TTC549 (cell line): Measurements from ENCODE around the gene PPARD.
"Not testable (repeated sequence)": the region's sequence is repeated elsewhere in the genome, so short reads cannot be mapped to it uniquely, and the experiment has no call there.

Experiments
- FAIRE-seq: peaks from 2 replicates; lab custom pipeline; 2012; peaks lifted over from hg19 to GRCh38; lab: Jason Lieb, UNC

PPARD gene

DNA sequence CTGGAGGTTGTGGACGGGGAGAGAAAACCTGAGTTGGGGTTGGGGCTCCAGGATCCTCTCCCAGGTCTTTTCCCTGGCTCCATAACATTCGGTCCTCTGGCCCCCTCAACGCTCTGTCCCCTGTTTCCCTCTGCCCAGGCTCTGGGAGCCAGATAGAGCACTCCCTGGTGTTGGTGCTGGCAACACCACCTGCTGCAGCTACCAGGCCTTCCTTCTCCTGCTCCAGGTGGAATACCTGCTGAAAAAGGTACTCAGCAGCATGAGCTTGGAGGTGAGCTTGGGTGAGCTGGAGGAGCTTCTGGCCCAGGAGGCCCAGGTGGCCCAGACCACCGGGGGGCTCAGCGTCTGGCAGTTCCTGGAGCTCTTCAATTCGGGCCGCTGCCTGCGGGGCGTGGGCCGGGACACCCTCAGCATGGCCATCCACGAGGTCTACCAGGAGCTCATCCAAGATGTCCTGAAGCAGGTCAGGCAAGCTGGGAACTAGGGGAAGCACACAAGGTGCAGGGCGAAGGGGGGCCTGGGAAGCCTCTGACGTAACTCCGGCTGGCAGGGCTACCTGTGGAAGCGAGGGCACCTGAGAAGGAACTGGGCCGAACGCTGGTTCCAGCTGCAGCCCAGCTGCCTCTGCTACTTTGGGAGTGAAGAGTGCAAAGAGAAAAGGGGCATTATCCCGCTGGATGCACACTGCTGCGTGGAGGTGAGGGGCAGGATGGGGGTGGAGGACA, 30.1 kb upstream of the PPARD start:
- no peak for FAIRE-seq

GRCh38 chr6:35312807-35313206, 29.6 kb upstream of the PPARD start:
- no peak for FAIRE-seq

DNA sequence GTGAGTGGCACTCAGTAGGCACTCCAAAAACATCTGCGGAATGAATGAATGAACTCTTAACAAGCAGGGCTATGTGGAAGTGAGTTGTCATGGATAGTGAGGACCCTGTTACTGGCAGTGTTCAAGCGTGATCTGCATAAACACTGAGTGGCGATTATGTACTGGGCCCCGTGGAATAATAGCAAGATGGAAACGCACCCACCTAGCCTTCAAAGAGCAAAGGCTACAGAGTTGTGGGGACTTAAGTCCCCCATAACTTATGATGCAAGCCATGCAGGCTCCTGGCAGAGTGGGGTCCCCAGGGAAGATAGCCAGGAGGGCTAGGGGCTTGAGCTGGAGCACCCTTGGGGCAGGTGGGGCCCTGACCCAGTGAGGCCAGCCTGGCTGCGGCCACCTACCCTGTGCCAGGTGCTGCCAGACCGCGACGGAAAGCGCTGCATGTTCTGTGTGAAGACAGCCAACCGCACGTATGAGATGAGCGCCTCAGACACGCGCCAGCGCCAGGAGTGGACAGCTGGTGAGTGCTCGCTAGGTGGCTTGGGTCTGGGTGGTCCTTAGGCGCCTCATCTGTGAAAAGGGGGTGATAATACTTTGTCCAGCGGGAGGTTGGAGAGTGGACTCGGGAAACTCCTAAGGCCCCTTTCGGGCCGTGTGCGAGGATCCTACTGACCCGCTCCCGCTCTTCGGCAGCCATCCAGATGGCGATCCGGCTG, 24.7 kb upstream of the PPARD start:
- no peak for FAIRE-seq

DNA sequence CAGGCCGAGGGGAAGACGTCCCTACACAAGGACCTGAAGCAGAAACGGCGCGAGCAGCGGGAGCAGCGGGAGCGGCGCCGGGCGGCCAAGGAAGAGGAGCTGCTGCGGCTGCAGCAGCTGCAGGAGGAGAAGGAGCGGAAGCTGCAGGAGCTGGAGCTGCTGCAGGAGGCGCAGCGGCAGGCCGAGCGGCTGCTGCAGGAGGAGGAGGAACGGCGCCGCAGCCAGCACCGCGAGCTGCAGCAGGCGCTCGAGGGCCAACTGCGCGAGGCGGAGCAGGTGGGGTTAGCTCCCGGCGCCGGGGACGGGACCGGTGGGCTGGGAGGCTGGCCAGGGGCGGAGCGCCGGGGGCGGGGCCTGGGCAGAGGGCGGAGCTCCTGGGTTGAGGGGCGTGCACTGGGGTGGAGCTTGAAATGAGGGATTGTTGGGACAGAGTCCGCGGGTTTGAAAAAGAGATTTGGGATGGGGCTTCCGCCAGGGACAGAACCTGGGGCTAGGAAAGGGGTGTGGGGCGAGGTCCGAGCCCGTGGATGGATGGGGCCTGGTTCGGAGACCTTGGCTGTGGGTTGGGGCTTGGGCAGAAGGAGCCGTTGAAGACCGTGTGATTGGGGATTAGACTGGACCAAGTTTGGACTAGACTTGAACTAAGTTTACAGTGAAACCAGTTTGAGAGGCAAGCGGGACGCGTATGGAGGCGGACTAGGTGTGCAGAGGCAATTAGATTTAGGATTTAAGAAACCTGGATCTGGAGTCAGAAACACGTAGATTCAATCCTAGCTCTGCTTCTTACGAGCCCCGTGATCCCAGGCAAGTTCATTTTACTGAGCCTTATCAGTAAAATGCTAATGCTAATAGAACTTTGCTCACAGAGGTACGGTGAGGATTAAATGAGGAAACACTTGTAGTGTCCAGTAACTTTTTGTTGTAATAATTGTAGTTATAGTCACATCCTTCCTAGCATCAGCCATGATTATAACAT, 23.9 kb upstream of the PPARD start:
- FAIRE-seq, result no peak

GRCh38 chr6:35319346-35320030, 22.9 kb upstream of the PPARD start:
- no peak for FAIRE-seq

DNA sequence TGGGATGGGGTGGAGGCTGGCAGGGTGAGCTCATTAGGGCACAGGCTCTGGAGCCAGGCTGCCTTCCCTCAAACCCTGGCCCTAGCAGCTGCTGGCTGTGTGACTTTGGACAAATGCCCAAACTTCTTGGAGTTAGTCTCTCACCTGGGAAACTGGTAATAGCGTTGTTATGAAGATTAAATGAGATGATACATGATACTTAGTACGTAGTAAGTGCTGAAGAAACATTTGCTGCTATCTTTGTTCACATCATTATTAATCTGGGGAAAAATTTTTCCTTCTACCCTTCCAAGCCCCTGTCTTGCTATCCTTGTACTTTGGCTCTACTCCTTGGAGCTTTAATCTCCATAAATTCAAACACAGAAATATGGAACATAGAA, 22.3 kb upstream of the PPARD start:
- no peak for FAIRE-seq

DNA sequence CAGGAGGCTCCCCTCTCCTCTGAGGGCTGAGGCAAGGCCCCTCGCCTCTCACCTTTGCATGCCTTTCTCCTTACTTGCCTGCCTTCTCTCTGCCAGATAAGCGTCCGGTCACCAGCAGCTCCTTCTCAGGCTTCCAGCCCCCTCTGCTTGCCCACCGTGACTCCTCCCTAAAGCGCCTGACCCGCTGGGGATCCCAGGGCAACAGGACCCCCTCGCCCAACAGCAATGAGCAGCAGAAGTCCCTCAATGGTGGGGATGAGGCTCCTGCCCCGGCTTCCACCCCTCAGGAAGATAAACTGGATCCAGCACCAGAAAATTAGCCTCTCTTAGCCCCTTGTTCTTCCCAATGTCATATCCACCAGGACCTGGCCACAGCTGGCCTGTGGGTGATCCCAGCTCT, 21.3 kb upstream of the PPARD start:
- FAIRE-seq, result no peak

DNA sequence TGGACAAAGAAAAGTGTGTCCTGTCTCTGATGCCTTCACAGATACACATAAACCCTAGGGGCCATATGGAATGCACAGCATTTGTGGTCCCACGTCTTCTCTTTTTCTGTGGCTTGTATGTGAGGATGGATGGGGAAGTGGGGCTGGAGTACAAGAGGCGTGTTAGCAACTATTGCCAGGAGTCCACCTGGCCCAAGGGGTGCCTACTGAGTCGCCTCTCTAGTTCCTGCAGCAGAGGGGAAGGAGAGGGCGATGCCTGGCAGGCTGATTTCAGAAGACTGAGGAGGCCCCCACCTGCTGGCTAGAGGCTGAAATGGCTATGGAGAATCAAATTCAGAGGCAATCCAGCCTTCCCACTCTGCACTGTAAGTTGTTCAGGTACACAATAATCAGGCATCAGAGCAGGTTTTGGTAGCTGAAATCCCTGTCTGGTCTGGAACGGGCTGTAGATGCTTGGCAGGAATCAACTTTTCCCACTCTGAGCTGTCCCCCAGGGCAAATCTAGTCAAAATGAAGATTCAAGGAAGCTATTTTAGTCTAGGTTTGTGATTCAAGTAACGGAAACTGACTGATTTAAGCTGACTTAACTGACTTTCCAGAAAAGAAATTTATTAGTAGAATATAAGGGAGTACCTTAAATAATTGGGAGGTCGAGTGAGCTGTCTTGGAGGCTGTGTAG, 14.9 kb upstream of the PPARD start:
- FAIRE-seq, result no peak

DNA sequence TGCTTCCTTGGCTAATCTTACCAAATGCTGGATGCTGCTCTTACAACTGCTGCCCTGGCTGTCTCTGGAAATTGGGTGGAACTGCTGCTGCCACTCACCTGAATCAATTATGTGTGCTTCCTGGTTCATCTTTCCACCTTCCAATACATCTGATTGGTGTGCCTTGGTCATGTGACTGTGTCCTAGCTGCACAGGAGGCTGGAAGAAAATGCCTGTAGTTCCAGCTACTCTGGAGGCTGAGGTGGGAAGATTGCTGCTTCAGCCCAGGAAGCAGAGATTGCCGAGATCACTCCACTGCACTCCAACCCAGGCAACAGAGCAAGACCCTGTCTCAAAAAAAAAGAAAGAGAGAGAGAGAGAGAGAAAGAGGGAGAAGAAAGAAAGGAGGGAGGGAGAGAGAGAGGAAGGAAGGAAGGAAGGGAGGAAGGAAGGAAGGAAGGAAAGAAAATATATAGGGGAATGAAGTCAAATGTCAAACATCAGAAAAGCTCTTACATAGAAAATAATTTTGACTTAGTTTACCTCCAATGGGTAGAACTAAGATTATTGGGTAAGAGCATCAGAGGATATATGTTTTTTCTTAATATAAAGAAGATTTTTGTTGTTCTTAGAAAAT, 14.1 kb upstream of the PPARD start:
- no peak for FAIRE-seq

GRCh38 chr6:35328965-35329364, 13.4 kb upstream of the PPARD start:
- FAIRE-seq, result not testable (repeated sequence)

DNA sequence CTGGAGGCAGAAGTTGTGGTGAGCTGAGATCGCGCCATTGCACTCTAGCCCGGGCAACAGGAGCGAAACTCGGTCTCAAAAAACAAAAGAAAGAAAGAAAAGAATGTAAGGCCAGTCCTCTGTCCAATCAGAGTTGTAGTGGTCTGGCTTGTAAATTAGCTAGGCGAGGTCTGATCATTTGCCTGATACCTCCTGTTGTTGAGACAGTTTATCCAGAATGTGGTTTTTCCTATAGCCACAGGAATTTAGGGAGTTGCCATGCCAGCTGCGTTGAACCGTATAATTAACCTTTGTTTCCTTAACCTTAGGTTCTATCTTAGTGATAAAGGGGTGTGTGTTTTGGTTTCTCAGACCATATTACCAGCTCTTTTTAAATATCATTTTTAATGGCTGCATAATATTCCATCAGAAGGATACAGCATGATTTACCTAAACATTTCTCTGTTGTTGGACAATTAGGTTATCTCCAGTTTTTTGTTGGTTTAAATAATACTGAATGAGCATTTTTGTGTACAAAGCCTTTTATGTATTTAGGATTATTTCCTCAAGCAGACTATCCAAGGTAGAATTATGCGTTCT, 11.7 kb upstream of the PPARD start:
- FAIRE-seq, result no peak

DNA sequence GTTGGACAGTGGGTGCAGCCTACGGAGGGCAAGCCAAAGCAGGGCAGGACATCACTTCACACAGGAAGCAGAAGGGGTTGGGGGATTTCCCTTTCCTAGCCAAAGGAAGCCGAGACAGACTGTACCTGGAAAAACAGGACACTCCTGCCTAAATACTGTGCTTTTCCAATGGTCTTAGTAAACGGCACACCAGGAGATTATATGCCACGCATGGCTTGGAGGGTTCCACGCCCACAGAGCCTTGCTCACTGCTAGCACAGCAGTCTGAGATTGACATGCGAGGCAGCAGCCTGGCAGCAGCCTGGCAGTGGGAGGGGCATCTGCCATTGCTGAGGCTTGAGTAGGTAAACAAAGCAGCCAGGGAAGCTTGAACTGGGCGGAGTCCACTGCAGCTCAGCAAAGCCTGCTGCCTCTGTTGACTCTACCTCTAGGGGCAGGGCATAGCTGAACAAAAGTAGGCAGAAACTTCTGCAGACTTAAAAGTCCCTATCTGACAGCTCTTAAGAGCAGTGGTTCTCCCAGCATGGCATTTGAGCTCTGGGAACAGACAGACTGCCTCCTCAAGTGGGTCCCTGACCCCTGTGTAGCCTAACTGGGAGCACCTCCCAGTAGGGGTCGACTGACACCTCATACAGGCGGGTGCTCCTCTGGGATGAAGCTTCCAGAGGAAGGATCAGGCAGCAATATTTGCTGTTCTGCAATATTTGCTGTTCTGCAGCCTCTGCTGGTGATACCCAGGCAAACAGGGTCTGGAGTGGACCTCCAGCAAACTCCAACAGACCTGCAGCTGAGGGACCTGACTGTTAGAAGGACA, 10.1 kb upstream of the PPARD start:
- FAIRE-seq, result not testable (repeated sequence)

GRCh38 chr6:35341557-35341956, 801 bp upstream of the PPARD start:
- FAIRE-seq, result no peak

DNA sequence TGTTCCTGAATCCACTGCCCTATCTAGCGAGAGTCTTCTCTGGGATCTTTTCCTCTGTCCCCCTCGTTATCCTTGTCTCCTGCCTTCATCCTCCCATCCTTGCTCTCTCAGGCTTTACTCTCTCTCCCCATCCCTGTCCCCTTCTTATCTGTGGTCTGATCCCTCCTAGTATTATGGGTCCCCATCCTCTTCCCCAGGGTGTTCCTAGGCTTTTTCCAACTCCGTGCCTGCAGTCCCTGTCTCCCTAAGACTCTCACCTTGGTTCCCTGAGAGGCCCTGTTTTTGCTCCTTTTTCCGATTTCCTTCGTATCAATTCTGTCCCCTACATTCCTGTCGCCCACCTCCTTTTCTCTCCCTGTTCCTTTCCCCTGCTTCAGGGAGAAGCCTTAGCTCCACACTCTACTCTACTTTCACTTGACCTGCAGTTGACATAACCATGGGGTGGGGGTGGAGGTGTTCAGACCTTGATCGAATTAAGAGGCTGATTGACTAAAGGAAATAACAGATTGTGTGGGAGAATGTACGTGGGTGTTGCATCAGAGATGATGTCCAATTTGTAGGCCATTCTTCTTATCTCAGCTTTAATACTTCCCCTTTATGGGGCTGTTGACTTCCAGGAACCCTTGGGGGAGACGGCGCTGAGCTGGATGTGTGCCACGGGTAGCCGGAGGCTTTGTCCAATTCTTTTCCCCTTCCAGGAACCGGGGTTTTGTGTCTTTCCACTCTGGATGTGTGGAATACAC, 905 bp downstream of the PPARD start:
- no peak for FAIRE-seq

GRCh38 chr6:35343835-35344550, 1.6 kb downstream of the PPARD start:
- no peak for FAIRE-seq

GRCh38 chr6:35351422-35351821, 9.1 kb downstream of the PPARD start:
- no peak for FAIRE-seq

DNA sequence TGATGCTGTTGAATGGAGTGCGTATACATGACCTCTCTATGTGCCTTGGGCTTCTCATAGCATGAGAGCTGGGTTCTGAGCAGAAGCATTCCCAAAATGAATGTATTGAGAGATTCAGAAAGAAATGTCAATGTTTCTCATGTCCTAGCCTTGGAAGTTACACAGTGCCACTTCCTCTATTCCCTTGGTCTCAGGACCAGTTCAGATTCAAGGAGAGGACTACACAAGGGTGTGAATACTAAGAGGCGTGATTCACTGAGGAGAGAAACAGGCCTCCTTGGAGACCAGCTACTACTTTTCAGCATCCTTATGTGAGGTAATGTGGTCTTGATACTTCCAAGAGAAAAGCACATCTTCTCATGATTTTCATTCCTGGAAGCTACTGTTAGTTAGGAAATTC, 10.4 kb downstream of the PPARD start:
- FAIRE-seq, result no peak

GRCh38 chr6:35354361-35355135, 12.2 kb downstream of the PPARD start:
- no peak for FAIRE-seq
